Activated CD4-positive, alpha-beta T cell treated with anti-CD3 and anti-CD28 coated beads, Interleukin-2, amount 10 ng/mL, durations not matched to agents 24 days and 14 days (primary cell): Measurements from ENCODE around the gene PCNX3. TPM values are rescaled to one million over a fixed set of nuclear protein-coding genes. Genes with fewer than 3 reads are reported as not detected.
A peak's percentile ranks its signal among the peaks of the same experiment; 100 is the strongest.

ENCODE experiments used
- DNase-seq: peaks from one replicate; pipeline ENCODE4 v3.0.0; 2022
- H3K27ac Mint-ChIP-seq: one replicate; pipeline ENCODE4 v1.8.0; 2022; ENCODE audit warnings: mild to moderate bottlenecking, mixed read lengths
- H3K27me3 Mint-ChIP-seq: one replicate; pipeline ENCODE4 v1.8.0; 2022; ENCODE audit warnings: mixed read lengths
- H3K36me3 Mint-ChIP-seq: one replicate; pipeline ENCODE4 v1.8.0; 2022; ENCODE audit warnings: low read depth, mild to moderate bottlenecking, mixed read lengths
- H3K4me1 Mint-ChIP-seq: one replicate; pipeline ENCODE4 v1.8.0; 2021; ENCODE audit warnings: mixed read lengths
- H3K4me3 Mint-ChIP-seq: one replicate; pipeline ENCODE4 v1.8.0; 2022; ENCODE audit warnings: mild to moderate bottlenecking, moderate library complexity, mixed read lengths
- H3K9me3 Mint-ChIP-seq: one replicate; pipeline ENCODE4 v1.8.0; 2021; ENCODE audit warnings: mixed read lengths
- intact Hi-C: fragments of 100-400 bp; cut with micrococcal nuclease; formaldehyde crosslinking; loops from one replicate; pipeline ENCODE4 v1.15.1; 2023
- total RNA-seq: library from RNA; stranded (reverse); gene quantifications from 2 replicates; pipeline ENCODE4 v1.2.3, GENCODE V29; 2022

PCNX3 gene
- 52.0 and 55.1 TPM in 2 replicates for total RNA-seq

GRCh38 chr11:65615229-65615949 is at the start of gene PCNX3:
Gene PCNX3, plus strand, starts transcription at chr11:65615776. Its CDS starts 536 bp downstream, at chr11:65616312.
- Mint-ChIP-seq H3K4me3 (peak within 1 kb of the TSS; percentile 97), H3K4me1 (peaks cover 34% of the 10 kb centered on the region), H3K9me3 (no peaks in the 10 kb centered on the region), H3K27me3 (peaks cover 3% of the 10 kb centered on the region), H3K27ac (peak within 1 kb of the TSS; percentile 93), H3K36me3 (peaks cover 43% of the 10 kb centered on the region)
- peak; percentile 100 for DNase-seq
- intact Hi-C loops: loop anchor here (1.0 to 2.0 kb wide), 8 partner anchors 27 to 387 kb away; partner anchors contain the start of genes BANF1, CFL1, EIF1AD and ZNRD2

DNA sequence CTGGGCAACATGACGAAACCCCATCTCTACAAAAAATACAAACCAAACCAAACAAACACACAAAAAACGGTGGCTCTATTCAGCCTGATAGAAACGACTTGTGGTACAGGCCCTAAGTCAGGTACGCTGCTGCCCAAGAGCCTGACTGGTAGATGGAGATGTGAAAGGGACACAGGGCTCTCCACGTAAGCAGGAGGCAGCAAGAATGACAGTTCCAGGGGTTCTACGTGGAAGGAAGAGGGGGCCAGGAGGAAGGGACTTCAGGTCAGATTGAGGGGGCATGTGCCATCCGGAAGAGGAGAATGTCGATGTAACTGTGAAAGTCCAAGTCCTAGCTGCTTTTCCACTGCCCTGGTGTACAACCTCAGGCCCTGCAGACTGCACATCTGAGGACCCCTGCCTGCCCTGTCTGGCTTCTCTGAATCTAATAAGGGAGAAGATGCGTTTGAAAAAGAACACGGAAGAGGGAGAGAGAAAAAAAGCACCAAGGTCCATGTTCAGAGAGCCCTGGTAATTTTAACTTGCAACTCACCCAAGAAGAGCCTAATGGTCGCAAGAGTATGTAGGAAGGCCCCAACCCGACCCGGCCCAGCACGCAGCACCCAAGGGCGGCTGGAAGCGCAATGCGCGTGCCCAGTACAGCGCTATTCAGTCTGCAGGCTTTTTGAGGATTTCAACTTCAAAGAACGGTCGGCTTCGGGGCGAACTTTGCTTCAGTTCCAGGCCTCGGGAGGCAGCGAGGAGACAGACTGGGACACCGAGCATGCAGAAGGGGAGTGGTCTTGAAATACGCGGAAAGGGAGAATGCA is 46.2 kb upstream of the PCNX3 start:
- H3K4me3 Mint-ChIP-seq: peak overlapping the region; percentile 97
- no peaks in the 10 kb centered on the region for H3K9me3 Mint-ChIP-seq
- DNase-seq: no peak
- H3K27me3 Mint-ChIP-seq: no peaks in the 10 kb centered on the region
- peak overlapping the region; percentile 99 for H3K27ac Mint-ChIP-seq
- peaks cover 55% of the 10 kb centered on the region for H3K4me1 Mint-ChIP-seq
- intact Hi-C loops: loop anchor here (1.0 to 2.0 kb wide), 2 partner anchors 10 to 17 kb away; no protein-coding TSS in a partner anchor
- H3K36me3 Mint-ChIP-seq: peaks cover 39% of the 10 kb centered on the region

GRCh38 chr11:65569973-65570918 is 45.3 kb upstream of the PCNX3 start, which contains the start of gene ZNRD2:
Gene ZNRD2, plus strand, starts transcription at chr11:65570477. Its CDS starts 15 bp downstream, at chr11:65570492.
- no peaks in the 10 kb centered on the region for H3K9me3 Mint-ChIP-seq
- H3K27me3 Mint-ChIP-seq: no peaks in the 10 kb centered on the region
- peaks cover 39% of the 10 kb centered on the region for H3K36me3 Mint-ChIP-seq
- peak within 1 kb of the TSS; percentile 97 for H3K4me3 Mint-ChIP-seq
- peaks cover 57% of the 10 kb centered on the region for H3K4me1 Mint-ChIP-seq
- peak; percentile 100 for DNase-seq
- H3K27ac Mint-ChIP-seq: peak within 1 kb of the TSS; percentile 99
- intact Hi-C loops: loop anchor here (1.0 to 5.0 kb wide), 8 partner anchors 11 to 543 kb away; partner anchors contain the start of genes MALAT1, PCNX3 and SNX15

DNA sequence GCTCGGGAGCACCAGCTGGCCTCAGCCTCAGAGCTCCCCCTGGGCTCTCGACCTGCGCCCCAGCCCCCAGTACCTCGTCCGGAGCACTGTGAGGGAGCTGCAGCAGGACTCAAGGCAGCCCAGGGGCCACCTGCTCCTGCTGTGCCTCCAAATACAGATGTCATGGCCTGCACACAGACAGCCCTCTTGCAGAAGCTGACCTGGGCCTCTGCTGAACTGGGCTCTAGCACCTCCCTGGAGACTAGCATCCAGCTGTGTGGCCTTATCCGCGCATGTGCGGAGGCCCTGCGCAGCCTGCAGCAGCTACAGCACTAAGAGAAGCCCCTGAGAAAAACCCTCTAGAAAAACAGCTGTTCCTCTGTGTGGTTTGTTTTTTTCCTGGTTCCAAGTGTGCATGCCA is 44.2 kb upstream of the PCNX3 start:
- Mint-ChIP-seq H3K36me3 (peaks cover 42% of the 10 kb centered on the region), H3K4me1 (peaks cover 51% of the 10 kb centered on the region), H3K9me3 (no peaks in the 10 kb centered on the region), H3K4me3 (peak overlapping the region; percentile 97), H3K27me3 (no peaks in the 10 kb centered on the region), H3K27ac (peak overlapping the region; percentile 86)
- no peak for DNase-seq
- intact Hi-C loops: loop anchor here (2.0 to 5.0 kb wide), 2 partner anchors 81 to 545 kb away; partner anchors contain the start of gene SNX15

DNA sequence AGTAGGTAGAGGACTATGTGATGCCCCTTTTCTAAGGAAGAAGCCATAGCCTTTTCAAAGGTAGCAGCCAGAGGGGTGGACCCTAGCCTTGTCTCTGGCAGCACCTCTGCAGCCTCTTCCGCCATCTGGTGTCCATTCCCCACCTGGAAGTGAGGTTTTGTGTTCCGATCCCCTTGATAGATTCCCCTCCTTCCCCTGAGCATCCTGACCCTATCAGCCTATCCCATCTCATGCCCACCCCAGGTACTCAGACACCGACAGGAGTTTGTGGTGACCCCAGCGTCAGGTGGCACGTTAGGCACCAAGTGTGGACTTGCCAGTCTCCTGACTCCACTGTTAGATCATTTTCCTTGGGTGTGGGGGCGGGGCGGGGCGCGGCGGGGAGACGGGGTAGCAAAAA is 43.6 kb upstream of the PCNX3 start:
- H3K4me3 Mint-ChIP-seq: peak overlapping the region; percentile 97
- H3K27ac Mint-ChIP-seq: peak overlapping the region; percentile 86
- intact Hi-C loops: loop anchor here (2.0 to 5.0 kb wide), 2 partner anchors 80 to 545 kb away; partner anchors contain the start of gene SNX15
- H3K27me3 Mint-ChIP-seq: no peaks in the 10 kb centered on the region
- peak; percentile 81 for DNase-seq
- H3K9me3 Mint-ChIP-seq: no peaks in the 10 kb centered on the region
- peaks cover 51% of the 10 kb centered on the region for H3K4me1 Mint-ChIP-seq
- H3K36me3 Mint-ChIP-seq: peaks cover 47% of the 10 kb centered on the region

- peaks cover 47% of the 10 kb centered on the region for H3K36me3 Mint-ChIP-seq
- H3K9me3 Mint-ChIP-seq: no peaks in the 10 kb centered on the region
- H3K27me3 Mint-ChIP-seq: no peaks in the 10 kb centered on the region
- peak within 1 kb of the TSS; percentile 97 for H3K4me3 Mint-ChIP-seq
- intact Hi-C loops: loop anchor here (5.0 kb wide), 1 partner anchor 80 kb away; no protein-coding TSS in a partner anchor
- peak within 1 kb of the TSS; percentile 86 for H3K27ac Mint-ChIP-seq
- peak; percentile 98 for DNase-seq
- H3K4me1 Mint-ChIP-seq: peaks cover 50% of the 10 kb centered on the region
Observed at GRCh38 chr11:65572356-65573051, 43.1 kb upstream of the PCNX3 start, which contains the start of gene FAM89B. Gene FAM89B, plus strand, starts transcription at chr11:65572538. Its CDS starts 132 bp downstream, at chr11:65572670.

- peak; percentile 75 for DNase-seq
- Mint-ChIP-seq H3K27me3 (no peaks in the 10 kb centered on the region), H3K9me3 (no peaks in the 10 kb centered on the region), H3K4me3 (peak overlapping the region; percentile 88), H3K27ac (peak overlapping the region; percentile 80), H3K36me3 (peaks cover 47% of the 10 kb centered on the region), H3K4me1 (peaks cover 55% of the 10 kb centered on the region)
- intact Hi-C loops: loop anchor here (1.0 to 5.0 kb wide), 9 partner anchors 15 to 245 kb away; partner anchors contain the start of genes MALAT1, PCNX3 and SIPA1
Observed at GRCh38 chr11:65573391-65574079, 42.0 kb upstream of the PCNX3 start.

GRCh38 chr11:65574109-65574810 is 41.3 kb upstream of the PCNX3 start:
- peak; percentile 98 for DNase-seq
- Mint-ChIP-seq H3K4me3 (peak overlapping the region; percentile 88), H3K9me3 (no peaks in the 10 kb centered on the region), H3K36me3 (peaks cover 48% of the 10 kb centered on the region), H3K27me3 (no peaks in the 10 kb centered on the region), H3K27ac (peak overlapping the region; percentile 96), H3K4me1 (peaks cover 51% of the 10 kb centered on the region)
- intact Hi-C loops: loop anchor here (1.0 to 5.0 kb wide), 9 partner anchors 14 to 244 kb away; partner anchors contain the start of genes MALAT1, PCNX3 and SIPA1

DNA sequence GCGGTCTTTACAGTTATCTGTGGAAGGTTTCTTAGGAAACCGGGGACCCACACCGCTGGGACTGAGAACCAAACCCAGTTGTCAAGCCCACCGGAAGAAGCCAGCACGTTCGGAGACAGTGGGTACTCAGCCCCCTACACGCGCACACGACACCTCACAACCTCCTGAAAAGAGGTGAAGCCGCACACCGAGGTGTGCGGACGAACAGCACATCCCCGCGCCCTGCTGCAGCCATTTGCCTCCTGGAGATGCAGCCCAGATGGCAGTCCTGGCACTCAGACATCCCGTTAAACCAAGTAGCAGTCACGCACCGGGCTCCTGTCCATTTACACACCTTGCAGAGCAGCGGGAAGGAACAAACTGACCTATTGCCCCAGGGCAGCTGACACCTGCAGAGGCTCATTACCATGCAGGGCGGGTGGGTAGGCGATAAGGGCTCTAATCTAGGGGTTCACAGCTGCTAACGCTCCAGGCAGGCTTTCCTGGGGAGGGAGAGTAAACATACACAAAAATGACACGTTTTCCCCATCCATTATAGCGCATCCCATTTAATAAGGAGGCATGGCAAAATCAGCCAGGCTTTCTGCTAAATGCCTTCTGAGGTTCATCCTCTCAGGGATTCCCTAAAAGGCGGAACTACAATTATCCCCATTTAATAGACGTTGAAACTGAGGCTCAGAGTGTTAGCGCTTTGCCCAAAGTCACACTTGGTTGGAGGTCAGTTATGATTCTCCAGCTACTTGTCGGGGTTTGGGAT is 40.6 kb upstream of the PCNX3 start:
- H3K36me3 Mint-ChIP-seq: peaks cover 51% of the 10 kb centered on the region
- no peaks in the 10 kb centered on the region for H3K9me3 Mint-ChIP-seq
- no peak for DNase-seq
- intact Hi-C loops: loop anchor here (1.0 to 5.0 kb wide), 9 partner anchors 13 to 243 kb away; partner anchors contain the start of genes MALAT1, PCNX3 and SIPA1
- H3K4me1 Mint-ChIP-seq: peaks cover 52% of the 10 kb centered on the region
- H3K27ac Mint-ChIP-seq: peak overlapping the region; percentile 96
- H3K27me3 Mint-ChIP-seq: no peaks in the 10 kb centered on the region
- H3K4me3 Mint-ChIP-seq: peak overlapping the region; percentile 88

DNA sequence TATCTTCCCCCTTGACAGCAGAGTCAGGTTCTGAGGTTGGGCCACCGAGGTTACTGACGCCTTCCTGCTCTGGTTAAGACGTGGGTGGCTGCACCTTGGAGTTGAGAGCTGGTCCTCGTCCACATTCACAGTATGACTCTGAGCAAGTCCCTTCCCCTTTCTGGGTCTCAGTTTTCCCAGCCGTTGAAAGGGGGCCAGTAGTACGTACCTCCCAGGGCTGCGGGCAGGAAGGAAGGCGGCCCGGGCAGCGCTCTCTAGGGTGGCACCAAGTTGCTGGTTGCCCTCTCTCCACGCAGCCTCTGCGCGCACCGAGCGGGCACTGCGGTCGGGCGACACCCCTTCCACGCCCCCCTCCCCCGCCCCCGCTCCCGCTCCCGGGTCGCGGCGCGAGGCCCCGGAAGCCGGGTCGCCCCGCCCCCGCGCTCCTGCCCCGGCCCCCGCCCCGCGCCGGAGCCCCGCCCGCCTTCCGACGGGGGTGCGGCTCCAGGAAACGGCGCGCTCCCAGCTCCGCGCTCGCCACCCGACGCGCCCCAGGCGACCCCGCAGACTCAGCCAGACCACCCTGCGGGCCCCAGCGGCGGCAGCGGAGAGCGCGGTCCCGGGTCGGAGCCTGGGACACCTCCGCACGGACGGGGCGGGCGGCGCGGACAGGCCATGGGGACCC is 39.9 kb upstream of the PCNX3 start, which contains the start of gene EHBP1L1:
TSS of gene EHBP1L1 (plus strand) at position 486 of the 664 bp plus-strand sequence. CDS start 250 bp downstream, outside the sequence.
- H3K27me3 Mint-ChIP-seq: no peaks in the 10 kb centered on the region
- H3K9me3 Mint-ChIP-seq: no peaks in the 10 kb centered on the region
- peak within 1 kb of the TSS; percentile 92 for H3K4me3 Mint-ChIP-seq
- H3K36me3 Mint-ChIP-seq: peaks cover 51% of the 10 kb centered on the region
- intact Hi-C loops: loop anchor here (2.0 kb wide), 3 partner anchors 63 to 151 kb away; partner anchors contain the start of genes MALAT1 and SIPA1
- peaks cover 50% of the 10 kb centered on the region for H3K4me1 Mint-ChIP-seq
- H3K27ac Mint-ChIP-seq: peak within 1 kb of the TSS; percentile 96
- peak; percentile 95 for DNase-seq
